ENCODE data around the gene POLRMT.
A peak's percentile ranks its signal among the peaks of the same experiment; 100 is the strongest.
"Not testable (repeated sequence)": the region's sequence is repeated elsewhere in the genome, so short reads cannot be mapped to it uniquely, and the experiment has no call there.

Gene POLRMT

DNA sequence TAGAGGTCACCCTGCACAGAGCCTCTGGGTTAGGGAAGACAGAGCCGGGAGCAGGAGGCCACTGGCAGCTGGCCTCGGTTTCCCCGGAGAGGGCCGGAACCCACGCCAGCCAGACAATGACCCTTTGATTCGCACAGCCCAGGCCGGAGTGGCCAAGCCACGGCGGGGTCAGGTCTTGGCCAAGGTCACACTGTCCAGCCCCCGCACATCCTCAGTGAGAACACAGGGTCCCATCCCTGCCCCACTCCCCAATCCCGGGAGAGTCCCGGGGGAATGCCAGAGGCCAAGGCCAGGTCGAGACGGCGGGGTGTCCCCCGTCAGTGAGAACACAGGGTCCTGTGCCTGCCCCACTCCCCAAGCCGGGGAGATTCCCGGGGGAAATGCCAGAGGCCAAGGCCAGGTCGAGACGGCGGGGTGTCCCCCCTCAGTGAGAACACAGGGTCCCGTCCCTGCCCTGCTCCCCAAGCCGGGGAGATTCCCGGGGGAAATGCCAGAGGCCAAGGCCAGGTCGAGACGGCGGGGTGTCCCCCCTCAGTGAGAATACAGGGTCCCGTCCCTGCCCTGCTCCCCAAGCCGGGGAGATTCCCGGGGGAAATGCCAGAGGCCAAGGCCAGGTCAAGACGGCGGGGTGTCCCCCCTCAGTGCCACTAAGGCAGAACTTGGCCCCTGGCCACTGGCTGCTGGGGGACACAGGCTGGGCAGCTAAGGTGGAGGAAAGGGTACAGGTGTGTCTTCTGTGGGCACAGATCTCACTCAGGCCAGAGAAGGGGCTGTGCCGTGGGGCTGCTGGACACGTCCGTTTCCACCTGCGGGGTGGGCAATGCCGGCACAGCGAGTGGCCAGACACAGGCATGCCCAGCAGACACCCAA, 41.2 kb upstream of the POLRMT start:
- peaks cover 0 to 33% (median 10%) of the 10 kb centered on the region in 5 experiments for H3K27me3 ChIP-seq (replicated peaks in 2 of 5; ENCODE audit: control insufficient read depth in 4 of 5, insufficient read depth in 5 of 5, low read length in 4 of 5)
- no peak overlapping the region for H3K27ac ChIP-seq (ENCODE audit: insufficient read depth in 1 of 2, low read depth in 1 of 2, low read length in 2 of 2, poor library complexity in 1 of 2, severe bottlenecking in 2 of 2)
- ChIA-PET POLR2A (no interaction called here), CTCF (interaction anchor here (0.6 to 1.3 kb wide), 3 partner anchors 8 to 13 kb away, joined by 3 to 5 read pairs (median 3); no protein-coding TSS in a partner anchor)
- 92% methylated on average over 23 of the region's 38 CpGs for WGBS (ENCODE audit: insufficient coverage)
- DNase-seq = no peak
- H3K36me3 ChIP-seq (ENCODE audit: control insufficient read depth in 4 of 4, insufficient read depth in 4 of 4, low read length in 3 of 4) = no peaks in the 10 kb centered on the region
- peaks cover 0 to 32% (median 20%) of the 10 kb centered on the region in 4 experiments for H3K4me1 ChIP-seq (ENCODE audit: control extremely low read depth in 1 of 4, control insufficient read depth in 4 of 4, insufficient read depth in 4 of 4, low read length in 3 of 4)
- H3K9me3 ChIP-seq (ENCODE audit: control extremely low read depth in 1 of 5, control insufficient read depth in 4 of 5, insufficient read depth in 2 of 5, low read depth in 1 of 5, low read length in 4 of 5) = no peaks in the 10 kb centered on the region
- H3K4me3 ChIP-seq (ENCODE audit: control insufficient read depth in 1 of 7, extremely low read depth in 1 of 7, insufficient read depth in 4 of 7, low read depth in 2 of 7, low read length in 6 of 7) = no peak overlapping the region

DNA sequence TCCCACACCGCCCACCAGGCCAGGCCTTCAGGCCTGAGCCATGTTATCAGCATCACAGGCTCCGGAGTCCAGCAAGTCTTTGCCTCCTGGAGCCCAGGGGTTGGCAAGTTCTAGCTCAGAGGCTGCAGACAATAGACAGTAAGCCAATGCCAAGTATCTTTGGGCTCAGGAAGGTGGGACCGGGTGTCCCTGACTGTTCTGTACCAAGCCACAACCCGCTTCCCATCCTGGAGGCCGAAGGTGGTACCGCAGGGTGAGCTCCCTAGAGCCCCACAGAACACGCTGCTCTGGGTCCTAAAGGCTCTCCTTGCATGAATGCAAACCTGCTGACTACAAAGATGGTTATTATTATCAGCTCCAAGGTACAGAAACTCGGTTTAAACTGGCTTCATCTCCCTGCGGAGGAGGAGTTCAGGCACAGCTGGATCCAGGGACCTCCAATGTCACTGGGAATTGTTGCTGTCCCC, 37.3 kb upstream of the POLRMT start:
- Histone ChIP-seq H3K27ac (ENCODE audit: insufficient read depth in 1 of 2, low read depth in 1 of 2, low read length in 2 of 2, poor library complexity in 1 of 2, severe bottlenecking in 2 of 2) (no peak overlapping the region), H3K4me1 (ENCODE audit: control extremely low read depth in 1 of 4, control insufficient read depth in 4 of 4, insufficient read depth in 4 of 4, low read length in 3 of 4) (peaks cover 0 to 18% (median 14%) of the 10 kb centered on the region in 4 experiments), H3K27me3 (replicated peaks in 2 of 5; ENCODE audit: control insufficient read depth in 4 of 5, insufficient read depth in 5 of 5, low read length in 4 of 5) (peaks cover 0 to 12% (median 5%) of the 10 kb centered on the region in 5 experiments), H3K9me3 (ENCODE audit: control extremely low read depth in 1 of 5, control insufficient read depth in 4 of 5, insufficient read depth in 2 of 5, low read depth in 1 of 5, low read length in 4 of 5) (peaks cover 0 to 8% (median 0%) of the 10 kb centered on the region in 5 experiments), H3K36me3 (ENCODE audit: control insufficient read depth in 4 of 4, insufficient read depth in 4 of 4, low read length in 3 of 4) (no peaks in the 10 kb centered on the region), H3K4me3 (ENCODE audit: control insufficient read depth in 1 of 7, extremely low read depth in 1 of 7, insufficient read depth in 4 of 7, low read depth in 2 of 7, low read length in 6 of 7) (no peak overlapping the region)
- WGBS (ENCODE audit: insufficient coverage) = 73% methylated on average over 9 of the region's 9 CpGs
- ChIA-PET CTCF (interaction anchor here (0.6 to 3.3 kb wide), 7 partner anchors 9 to 119 kb away, joined by 3 to 16 read pairs (median 6); no protein-coding TSS in a partner anchor), POLR2A (interaction anchor here (2.9 kb wide), 1 partner anchor 10 kb away, joined by 20 read pairs; no protein-coding TSS in a partner anchor)
- peak in 2 of 3 donors; percentile 67 to 69 for DNase-seq

DNA sequence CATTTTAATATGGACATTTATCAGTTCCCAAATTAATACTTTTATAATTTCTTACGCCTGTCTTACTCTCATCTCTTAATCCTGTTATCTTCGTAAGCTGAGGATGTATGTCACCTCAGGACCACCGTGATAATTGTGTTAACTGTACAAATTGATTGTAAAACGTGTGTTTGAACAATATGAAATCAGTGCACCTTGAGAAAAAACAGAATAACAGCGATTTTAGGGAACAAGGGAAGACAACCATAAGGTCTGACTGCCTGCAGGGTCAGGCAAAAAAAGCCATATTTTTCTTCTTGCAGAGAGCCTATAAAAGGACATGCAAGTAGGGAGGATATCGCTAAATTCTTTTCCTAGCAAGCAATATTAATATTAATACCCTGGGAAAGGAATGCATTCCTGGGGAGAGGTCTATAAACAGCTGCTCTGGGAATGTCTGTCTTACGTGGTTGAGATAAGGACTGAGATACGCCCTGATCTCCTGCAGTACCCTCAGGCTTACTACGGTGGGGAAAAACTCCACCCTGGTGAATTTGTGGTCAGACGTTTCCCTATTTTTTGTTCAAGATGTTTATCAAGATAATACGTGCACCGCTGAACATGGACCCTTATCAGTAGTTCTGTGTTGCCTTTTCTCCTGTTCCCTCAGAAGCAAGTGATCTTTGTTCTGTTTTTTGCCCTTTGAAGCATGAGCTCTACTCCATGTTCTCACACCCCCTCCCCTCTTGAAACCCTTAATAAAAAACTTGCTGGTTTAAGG, 35.5 kb upstream of the POLRMT start:
- not testable (repeated sequence) for H3K27me3 ChIP-seq (replicated peaks in 2 of 5; ENCODE audit: control insufficient read depth in 4 of 5, insufficient read depth in 5 of 5, low read length in 4 of 5); H3K9me3 ChIP-seq (ENCODE audit: control extremely low read depth in 1 of 5, control insufficient read depth in 4 of 5, insufficient read depth in 2 of 5, low read depth in 1 of 5, low read length in 4 of 5); H3K27ac ChIP-seq (ENCODE audit: insufficient read depth in 1 of 2, low read depth in 1 of 2, low read length in 2 of 2, poor library complexity in 1 of 2, severe bottlenecking in 2 of 2); H3K36me3 ChIP-seq (ENCODE audit: control insufficient read depth in 4 of 4, insufficient read depth in 4 of 4, low read length in 3 of 4)
- DNase-seq = peak; percentile 93 to 98 (median 97)
- WGBS (ENCODE audit: insufficient coverage) = 0% methylated on average over 3 of the region's 12 CpGs
- POLR2A ChIA-PET = interaction anchor here (0.7 to 2.9 kb wide), 2 partner anchors 12 to 34 kb away, joined by 3 to 20 read pairs; no protein-coding TSS in a partner anchor
- CTCF ChIA-PET = interaction anchor here (0.6 to 3.3 kb wide), 14 partner anchors 8 to 241 kb away, joined by 3 to 16 read pairs (median 4); no protein-coding TSS in a partner anchor
- Histone ChIP-seq H3K4me3 (ENCODE audit: control insufficient read depth in 1 of 7, extremely low read depth in 1 of 7, insufficient read depth in 4 of 7, low read depth in 2 of 7, low read length in 6 of 7) (peak overlapping the region in 1 of 7 experiments; percentile 22), H3K4me1 (ENCODE audit: control extremely low read depth in 1 of 4, control insufficient read depth in 4 of 4, insufficient read depth in 4 of 4, low read length in 3 of 4) (peaks cover 0 to 29% (median 19%) of the 10 kb centered on the region in 4 experiments)

DNA sequence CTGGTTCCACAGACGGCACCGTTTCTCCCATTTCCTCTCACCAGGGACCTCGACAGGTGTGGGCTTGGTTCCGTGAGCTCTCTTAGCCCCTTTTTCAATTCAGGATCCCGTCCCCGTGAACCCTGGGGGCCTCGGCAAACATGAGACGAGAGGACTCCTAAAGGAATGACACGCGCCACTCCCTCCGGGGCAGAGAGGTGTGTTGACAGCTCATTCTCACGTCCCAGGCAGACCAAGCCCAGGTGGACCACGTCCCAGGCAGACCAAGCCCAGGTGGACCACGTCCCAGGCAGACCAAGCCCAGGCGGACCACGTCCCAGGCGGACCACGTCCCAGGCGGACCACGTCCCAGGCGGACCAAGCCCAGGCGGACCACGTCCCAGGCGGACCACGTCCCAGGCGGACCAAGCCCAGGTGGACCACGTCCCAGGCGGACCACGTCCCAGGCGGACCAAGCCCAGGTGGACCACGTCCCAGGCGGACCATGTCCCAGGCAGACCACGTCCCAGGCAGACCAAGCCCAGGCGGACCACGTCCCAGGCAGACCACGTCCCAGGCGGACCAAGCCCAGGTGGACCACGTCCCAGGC, 33.7 kb upstream of the POLRMT start:
- WGBS (ENCODE audit: insufficient coverage) = 83% methylated on average over 23 of the region's 38 CpGs
- H3K4me1 ChIP-seq (ENCODE audit: control extremely low read depth in 1 of 4, control insufficient read depth in 4 of 4, insufficient read depth in 4 of 4, low read length in 3 of 4) = peaks cover 0 to 36% (median 28%) of the 10 kb centered on the region in 4 experiments
- H3K27me3 ChIP-seq (replicated peaks in 2 of 5; ENCODE audit: control insufficient read depth in 4 of 5, insufficient read depth in 5 of 5, low read length in 4 of 5); H3K9me3 ChIP-seq (ENCODE audit: control extremely low read depth in 1 of 5, control insufficient read depth in 4 of 5, insufficient read depth in 2 of 5, low read depth in 1 of 5, low read length in 4 of 5); H3K27ac ChIP-seq (ENCODE audit: insufficient read depth in 1 of 2, low read depth in 1 of 2, low read length in 2 of 2, poor library complexity in 1 of 2, severe bottlenecking in 2 of 2); POLR2A ChIA-PET; H3K4me3 ChIP-seq (ENCODE audit: control insufficient read depth in 1 of 7, extremely low read depth in 1 of 7, insufficient read depth in 4 of 7, low read depth in 2 of 7, low read length in 6 of 7); DNase-seq; H3K36me3 ChIP-seq (ENCODE audit: control insufficient read depth in 4 of 4, insufficient read depth in 4 of 4, low read length in 3 of 4): not testable (repeated sequence)
- CTCF ChIA-PET = interaction anchor here (0.6 to 1.2 kb wide), 5 partner anchors 8 to 1891 kb away, joined by 3 read pairs; no protein-coding TSS in a partner anchor

DNA sequence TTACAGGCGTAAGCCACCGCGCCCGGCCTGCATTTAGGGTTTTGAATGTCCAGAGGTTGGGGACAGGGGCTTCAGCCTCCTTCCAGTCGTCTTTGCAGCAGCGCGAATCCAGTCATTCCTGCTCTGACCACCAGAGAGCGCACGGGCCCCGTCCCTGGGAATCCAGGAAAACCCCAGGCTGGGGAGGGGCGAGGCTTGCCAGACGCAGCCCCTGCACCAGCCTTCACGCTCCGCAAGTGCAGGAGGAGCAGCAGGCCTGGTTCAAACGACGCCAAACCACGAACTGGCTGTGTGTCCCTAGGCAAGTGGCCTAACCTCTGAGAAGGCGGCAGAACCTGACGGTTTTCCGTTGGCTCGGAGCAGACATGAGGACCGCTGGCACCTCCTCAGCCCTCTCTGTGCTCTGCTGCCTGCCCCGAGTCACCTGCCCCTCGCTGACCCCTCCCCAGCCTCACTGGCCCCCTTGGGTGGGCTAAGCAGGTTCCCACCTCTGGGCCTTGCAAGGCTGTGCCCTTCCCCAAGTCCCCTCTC, 31.6 kb upstream of the POLRMT start:
- POLR2A ChIA-PET = no interaction called here

DNA sequence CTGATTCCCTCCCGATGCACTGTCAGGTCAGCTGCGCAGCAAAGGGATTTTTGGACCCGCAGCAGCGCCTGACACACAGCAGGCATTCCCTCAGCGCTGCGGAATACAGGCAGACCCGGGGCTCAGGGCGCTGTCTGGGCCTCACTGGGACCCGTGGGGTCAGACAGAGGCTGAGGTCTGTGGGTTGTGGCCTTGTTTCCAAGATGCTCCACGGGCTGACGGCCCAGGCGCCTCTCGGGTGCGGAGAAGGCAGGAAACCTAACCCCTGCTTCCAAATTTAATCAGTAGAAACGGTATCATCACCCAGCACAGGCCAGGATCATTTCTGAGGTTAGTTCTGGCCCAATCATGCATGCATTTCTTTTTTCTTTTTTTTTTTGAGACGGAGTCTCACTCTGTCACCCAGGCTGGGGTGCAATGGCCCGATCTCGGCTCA, 30.4 kb upstream of the POLRMT start:
- 64% methylated on average over 16 of the region's 18 CpGs for WGBS (ENCODE audit: insufficient coverage)
- Histone ChIP-seq H3K4me1 (ENCODE audit: control extremely low read depth in 1 of 4, control insufficient read depth in 4 of 4, insufficient read depth in 4 of 4, low read length in 3 of 4) (peaks cover 0 to 55% (median 46%) of the 10 kb centered on the region in 4 experiments), H3K36me3 (ENCODE audit: control insufficient read depth in 4 of 4, insufficient read depth in 4 of 4, low read length in 3 of 4) (peaks cover 0 to 14% (median 0%) of the 10 kb centered on the region in 4 experiments), H3K4me3 (ENCODE audit: control insufficient read depth in 1 of 7, extremely low read depth in 1 of 7, insufficient read depth in 4 of 7, low read depth in 2 of 7, low read length in 6 of 7) (peak overlapping the region in 6 of 7 experiments; percentile 48 to 89 (median 67)), H3K9me3 (ENCODE audit: control extremely low read depth in 1 of 5, control insufficient read depth in 4 of 5, insufficient read depth in 2 of 5, low read depth in 1 of 5, low read length in 4 of 5) (peaks cover 0 to 8% (median 0%) of the 10 kb centered on the region in 5 experiments), H3K27me3 (replicated peaks in 2 of 5; ENCODE audit: control insufficient read depth in 4 of 5, insufficient read depth in 5 of 5, low read length in 4 of 5) (no peaks in the 10 kb centered on the region), H3K27ac (ENCODE audit: insufficient read depth in 1 of 2, low read depth in 1 of 2, low read length in 2 of 2, poor library complexity in 1 of 2, severe bottlenecking in 2 of 2) (peak overlapping the region in 1 of 2 experiments; percentile 76)
- ChIA-PET POLR2A (interaction anchor here (0.8 to 1.5 kb wide), 2 partner anchors 14 to 36 kb away, joined by 3 to 4 read pairs; no protein-coding TSS in a partner anchor), CTCF (interaction anchor here (1.0 to 1.5 kb wide), 3 partner anchors 9 to 70 kb away, joined by 3 to 4 read pairs (median 3); no protein-coding TSS in a partner anchor)
- DNase-seq = no peak

More for the DNA sequence above, 31.6 kb upstream of the POLRMT start:
- Histone ChIP-seq H3K27me3 (replicated peaks in 2 of 5; ENCODE audit: control insufficient read depth in 4 of 5, insufficient read depth in 5 of 5, low read length in 4 of 5) (no peaks in the 10 kb centered on the region), H3K4me3 (ENCODE audit: control insufficient read depth in 1 of 7, extremely low read depth in 1 of 7, insufficient read depth in 4 of 7, low read depth in 2 of 7, low read length in 6 of 7) (peak overlapping the region in 1 of 7 experiments; percentile 16), H3K9me3 (ENCODE audit: control extremely low read depth in 1 of 5, control insufficient read depth in 4 of 5, insufficient read depth in 2 of 5, low read depth in 1 of 5, low read length in 4 of 5) (peaks cover 0 to 8% (median 0%) of the 10 kb centered on the region in 5 experiments), H3K27ac (ENCODE audit: insufficient read depth in 1 of 2, low read depth in 1 of 2, low read length in 2 of 2, poor library complexity in 1 of 2, severe bottlenecking in 2 of 2) (no peak overlapping the region), H3K4me1 (ENCODE audit: control extremely low read depth in 1 of 4, control insufficient read depth in 4 of 4, insufficient read depth in 4 of 4, low read length in 3 of 4) (peaks cover 0 to 50% (median 46%) of the 10 kb centered on the region in 4 experiments), H3K36me3 (ENCODE audit: control insufficient read depth in 4 of 4, insufficient read depth in 4 of 4, low read length in 3 of 4) (peaks cover 0 to 10% (median 0%) of the 10 kb centered on the region in 4 experiments)
- CTCF ChIA-PET = interaction anchor here (0.6 to 1.0 kb wide), 3 partner anchors 10 to 199 kb away, joined by 3 to 4 read pairs (median 3); no protein-coding TSS in a partner anchor
- 3% methylated on average over 20 of the region's 24 CpGs for WGBS (ENCODE audit: insufficient coverage)
- DNase-seq = peak; percentile 85 to 91 (median 88)
